GM23248 (cell line): ENCODE results near the gene COX5A.

Source experiments
- EZH2 ChIP-seq: fragments of 200-600 bp; sonication (generic); IDR thresholded peaks from 2 replicates; pipeline ENCODE4 v1.6.1; 2018; ENCODE audit warnings: antibody characterized with exemption, mild to moderate bottlenecking; ENCODE audit not compliant: insufficient read depth, poor library complexity, severe bottlenecking
- EZH2phosphoT487 ChIP-seq: fragments of 200-600 bp; sonication (generic); IDR thresholded peaks from 2 replicates; pipeline ENCODE4 v1.6.1; 2018; ENCODE audit warnings: antibody characterized with exemption, moderate library complexity, mild to moderate bottlenecking, low read depth; ENCODE audit not compliant: insufficient read depth

- TF ChIP-seq EZH2phosphoT487, result no peak
- TF ChIP-seq EZH2, result no peak
These were observed 64.0 kb downstream of the COX5A start for GRCh38 chr15:74873756-74874424.
